Measurements from ENCODE around the gene BDH1.

DNA sequence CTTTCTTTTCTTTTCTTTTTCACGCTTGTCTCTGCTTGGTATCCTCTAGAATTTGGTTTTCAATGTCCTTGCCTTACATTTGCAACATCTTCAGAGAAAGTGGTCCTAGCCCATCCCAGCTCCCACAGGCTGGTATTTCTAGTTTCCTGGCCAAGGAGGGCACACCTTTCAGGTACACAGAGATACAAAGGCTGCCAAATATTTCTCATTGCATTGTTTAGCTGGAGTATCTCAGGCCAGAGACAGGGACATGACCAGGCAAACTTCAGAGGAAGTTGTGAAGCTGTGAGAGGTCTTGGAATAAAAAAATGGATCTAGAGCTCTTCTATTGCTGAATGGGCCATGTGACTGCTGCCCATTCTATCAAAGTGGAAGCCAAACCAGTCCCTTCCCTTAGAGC is 68.9 kb downstream of the BDH1 start:
- TF ChIP-seq ZNF70 (CRISPR knock-in tag; IDR thresholded peaks at IDR 0.05) (no peak), PPARA (CRISPR knock-in tag; IDR thresholded peaks at IDR 0.05; ENCODE audit: borderline replicate concordance) (no peak), BACH2 (CRISPR knock-in tag; IDR thresholded peaks at IDR 0.05; ENCODE audit: borderline replicate concordance) (no peak), ZFP3 (CRISPR knock-in tag; IDR thresholded peaks at IDR 0.05) (no peak), ZFP30 (CRISPR knock-in tag; IDR thresholded peaks at IDR 0.05) (no peak)
- TF ChIP-seq, protein P1, sequence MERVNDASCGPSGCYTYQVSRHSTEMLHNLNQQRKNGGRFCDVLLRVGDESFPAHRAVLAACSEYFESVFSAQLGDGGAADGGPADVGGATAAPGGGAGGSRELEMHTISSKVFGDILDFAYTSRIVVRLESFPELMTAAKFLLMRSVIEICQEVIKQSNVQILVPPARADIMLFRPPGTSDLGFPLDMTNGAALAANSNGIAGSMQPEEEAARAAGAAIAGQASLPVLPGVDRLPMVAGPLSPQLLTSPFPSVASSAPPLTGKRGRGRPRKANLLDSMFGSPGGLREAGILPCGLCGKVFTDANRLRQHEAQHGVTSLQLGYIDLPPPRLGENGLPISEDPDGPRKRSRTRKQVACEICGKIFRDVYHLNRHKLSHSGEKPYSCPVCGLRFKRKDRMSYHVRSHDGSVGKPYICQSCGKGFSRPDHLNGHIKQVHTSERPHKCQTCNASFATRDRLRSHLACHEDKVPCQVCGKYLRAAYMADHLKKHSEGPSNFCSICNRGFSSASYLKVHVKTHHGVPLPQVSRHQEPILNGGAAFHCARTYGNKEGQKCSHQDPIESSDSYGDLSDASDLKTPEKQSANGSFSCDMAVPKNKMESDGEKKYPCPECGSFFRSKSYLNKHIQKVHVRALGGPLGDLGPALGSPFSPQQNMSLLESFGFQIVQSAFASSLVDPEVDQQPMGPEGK (CRISPR knock-in tag; IDR thresholded peaks at IDR 0.05; ENCODE audit: borderline replicate concordance): no peak
- TF ChIP-seq, protein P2, sequence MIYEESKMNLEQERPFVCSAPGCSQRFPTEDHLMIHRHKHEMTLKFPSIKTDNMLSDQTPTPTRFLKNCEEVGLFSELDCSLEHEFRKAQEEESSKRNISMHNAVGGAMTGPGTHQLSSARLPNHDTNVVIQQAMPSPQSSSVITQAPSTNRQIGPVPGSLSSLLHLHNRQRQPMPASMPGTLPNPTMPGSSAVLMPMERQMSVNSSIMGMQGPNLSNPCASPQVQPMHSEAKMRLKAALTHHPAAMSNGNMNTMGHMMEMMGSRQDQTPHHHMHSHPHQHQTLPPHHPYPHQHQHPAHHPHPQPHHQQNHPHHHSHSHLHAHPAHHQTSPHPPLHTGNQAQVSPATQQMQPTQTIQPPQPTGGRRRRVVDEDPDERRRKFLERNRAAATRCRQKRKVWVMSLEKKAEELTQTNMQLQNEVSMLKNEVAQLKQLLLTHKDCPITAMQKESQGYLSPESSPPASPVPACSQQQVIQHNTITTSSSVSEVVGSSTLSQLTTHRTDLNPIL (CRISPR knock-in tag; IDR thresholded peaks at IDR 0.05; ENCODE audit: low read depth): no peak
- TF ChIP-seq, protein P3, sequence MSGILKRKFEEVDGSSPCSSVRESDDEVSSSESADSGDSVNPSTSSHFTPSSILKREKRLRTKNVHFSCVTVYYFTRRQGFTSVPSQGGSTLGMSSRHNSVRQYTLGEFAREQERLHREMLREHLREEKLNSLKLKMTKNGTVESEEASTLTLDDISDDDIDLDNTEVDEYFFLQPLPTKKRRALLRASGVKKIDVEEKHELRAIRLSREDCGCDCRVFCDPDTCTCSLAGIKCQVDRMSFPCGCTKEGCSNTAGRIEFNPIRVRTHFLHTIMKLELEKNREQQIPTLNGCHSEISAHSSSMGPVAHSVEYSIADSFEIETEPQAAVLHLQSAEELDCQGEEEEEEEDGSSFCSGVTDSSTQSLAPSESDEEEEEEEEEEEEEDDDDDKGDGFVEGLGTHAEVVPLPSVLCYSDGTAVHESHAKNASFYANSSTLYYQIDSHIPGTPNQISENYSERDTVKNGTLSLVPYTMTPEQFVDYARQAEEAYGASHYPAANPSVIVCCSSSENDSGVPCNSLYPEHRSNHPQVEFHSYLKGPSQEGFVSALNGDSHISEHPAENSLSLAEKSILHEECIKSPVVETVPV (CRISPR knock-in tag; IDR thresholded peaks at IDR 0.05): no peak
